DND-41 (cell line): ENCODE data around the gene SMIM1.

Experiments used
- CTCF ChIP-seq: IDR thresholded peaks from 2 replicates; pipeline ENCODE4 v1.5.1; 2012; ENCODE audit warnings: borderline replicate concordance, low read length, moderate library complexity, mild to moderate bottlenecking; ENCODE audit not compliant: poor library complexity, severe bottlenecking; ENCODE audit errors: extremely low read depth
- EZH2 ChIP-seq: IDR thresholded peaks from 3 replicates; pipeline ENCODE4 v1.6.1; 2012; ENCODE audit warnings: borderline replicate concordance, low read depth, mild to moderate bottlenecking, moderate library complexity, low read length, inconsistent platforms; ENCODE audit not compliant: severe bottlenecking

- TF ChIP-seq CTCF = no peak
- no peak for TF ChIP-seq EZH2
Observed at GRCh38 chr1:3746389-3746829, 26.1 kb upstream of the SMIM1 start.
